ENCODE results near the gene ARHGEF28. TPM values are rescaled to one million over a fixed set of nuclear protein-coding genes. Genes with fewer than 3 reads are reported as not detected.

The ARHGEF28 gene
- total RNA-seq, 1 donor from 2014 or later: 0.93 TPM

DNA sequence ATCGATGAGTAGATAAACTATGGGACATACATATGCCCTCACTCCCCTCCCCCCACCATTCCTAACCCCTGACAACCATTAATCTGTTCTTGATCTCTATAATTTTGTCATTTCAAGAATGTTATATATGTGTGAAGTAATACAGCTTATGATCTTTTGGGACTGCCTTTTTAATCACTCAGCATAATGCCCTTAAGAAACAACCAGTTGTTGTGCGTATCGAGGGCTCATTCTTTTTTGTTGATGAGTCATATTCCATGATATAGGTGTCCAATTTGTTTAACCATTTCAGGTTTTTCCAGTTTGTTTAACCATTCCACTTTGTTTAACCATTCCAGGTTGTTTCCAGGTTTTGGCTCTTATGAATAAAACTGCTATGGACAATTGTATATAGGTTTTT, 75.6 kb downstream of the ARHGEF28 start:
- TF ChIP-seq, protein P1, sequence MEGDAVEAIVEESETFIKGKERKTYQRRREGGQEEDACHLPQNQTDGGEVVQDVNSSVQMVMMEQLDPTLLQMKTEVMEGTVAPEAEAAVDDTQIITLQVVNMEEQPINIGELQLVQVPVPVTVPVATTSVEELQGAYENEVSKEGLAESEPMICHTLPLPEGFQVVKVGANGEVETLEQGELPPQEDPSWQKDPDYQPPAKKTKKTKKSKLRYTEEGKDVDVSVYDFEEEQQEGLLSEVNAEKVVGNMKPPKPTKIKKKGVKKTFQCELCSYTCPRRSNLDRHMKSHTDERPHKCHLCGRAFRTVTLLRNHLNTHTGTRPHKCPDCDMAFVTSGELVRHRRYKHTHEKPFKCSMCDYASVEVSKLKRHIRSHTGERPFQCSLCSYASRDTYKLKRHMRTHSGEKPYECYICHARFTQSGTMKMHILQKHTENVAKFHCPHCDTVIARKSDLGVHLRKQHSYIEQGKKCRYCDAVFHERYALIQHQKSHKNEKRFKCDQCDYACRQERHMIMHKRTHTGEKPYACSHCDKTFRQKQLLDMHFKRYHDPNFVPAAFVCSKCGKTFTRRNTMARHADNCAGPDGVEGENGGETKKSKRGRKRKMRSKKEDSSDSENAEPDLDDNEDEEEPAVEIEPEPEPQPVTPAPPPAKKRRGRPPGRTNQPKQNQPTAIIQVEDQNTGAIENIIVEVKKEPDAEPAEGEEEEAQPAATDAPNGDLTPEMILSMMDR (conservative IDR thresholded peaks at IDR 0.05): no peak
- no peak for DNase-seq (ENCODE audit: low read depth, low spot score)
- Mint-ChIP-seq H3K36me3 (ENCODE audit: low read depth) (no peaks in the 10 kb centered on the region), H3K27me3 (ENCODE audit: low read depth) (peaks cover 12% of the 10 kb centered on the region), H3K27ac (ENCODE audit: unreplicated experiment) (no peak overlapping the region), H3K4me3 (no peak overlapping the region), H3K9me3 (no peaks in the 10 kb centered on the region), H3K4me1 (no peaks in the 10 kb centered on the region)

DNA sequence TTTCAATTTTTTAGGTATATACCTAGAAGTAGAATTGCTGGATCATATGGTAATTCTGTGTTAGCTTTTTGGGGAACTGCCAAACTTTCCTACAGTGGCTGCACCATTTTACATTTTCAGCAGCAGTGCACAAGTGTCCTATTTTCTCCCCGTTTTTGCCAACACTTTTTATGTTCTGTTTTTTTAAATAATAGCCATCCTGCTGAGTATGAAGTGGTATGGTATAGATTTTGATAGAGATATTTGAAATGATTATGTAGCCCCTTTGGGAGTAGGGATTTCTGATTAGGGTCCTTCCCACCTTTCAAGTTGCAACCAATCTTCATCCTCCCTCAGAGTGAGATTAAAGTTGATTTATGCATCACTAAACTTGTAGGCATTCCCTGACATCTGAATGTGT, 76.5 kb downstream of the ARHGEF28 start:
- H3K36me3 Mint-ChIP-seq (ENCODE audit: low read depth): no peaks in the 10 kb centered on the region
- no peaks in the 10 kb centered on the region for H3K4me1 Mint-ChIP-seq
- peaks cover 12% of the 10 kb centered on the region for H3K27me3 Mint-ChIP-seq (ENCODE audit: low read depth)
- no peaks in the 10 kb centered on the region for H3K9me3 Mint-ChIP-seq
- TF ChIP-seq, protein P1 (conservative IDR thresholded peaks at IDR 0.05): no peak
- H3K27ac Mint-ChIP-seq (ENCODE audit: unreplicated experiment): no peak overlapping the region
- no peak for DNase-seq (ENCODE audit: low read depth, low spot score)
- no peak overlapping the region for H3K4me3 Mint-ChIP-seq

DNA sequence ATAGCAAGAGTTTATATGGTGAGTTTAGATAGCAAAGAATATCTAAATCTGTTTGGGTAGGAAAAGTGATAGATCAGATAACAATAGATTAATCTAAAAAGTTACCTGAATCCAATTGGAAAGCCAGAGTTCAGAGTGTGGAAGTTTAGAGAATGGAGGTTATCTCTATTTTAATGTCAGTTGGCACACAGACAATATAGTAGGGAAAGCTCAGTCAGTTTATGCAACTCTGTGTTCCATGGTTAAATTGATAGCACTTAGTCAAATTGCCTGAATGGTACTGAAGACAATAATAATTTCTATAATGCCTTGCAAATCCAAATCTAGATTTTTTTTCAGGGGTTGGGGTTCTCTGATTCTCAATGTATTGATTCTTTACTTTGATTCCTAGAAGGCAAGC, 77.0 kb downstream of the ARHGEF28 start:
- H3K27me3 Mint-ChIP-seq (ENCODE audit: low read depth): peaks cover 12% of the 10 kb centered on the region
- TF ChIP-seq, protein P1 (conservative IDR thresholded peaks at IDR 0.05): no peak
- DNase-seq (ENCODE audit: low read depth, low spot score): no peak
- H3K4me3 Mint-ChIP-seq: no peak overlapping the region
- no peaks in the 10 kb centered on the region for H3K9me3 Mint-ChIP-seq
- no peaks in the 10 kb centered on the region for H3K36me3 Mint-ChIP-seq (ENCODE audit: low read depth)
- no peak overlapping the region for H3K27ac Mint-ChIP-seq (ENCODE audit: unreplicated experiment)
- H3K4me1 Mint-ChIP-seq: no peaks in the 10 kb centered on the region

DNA sequence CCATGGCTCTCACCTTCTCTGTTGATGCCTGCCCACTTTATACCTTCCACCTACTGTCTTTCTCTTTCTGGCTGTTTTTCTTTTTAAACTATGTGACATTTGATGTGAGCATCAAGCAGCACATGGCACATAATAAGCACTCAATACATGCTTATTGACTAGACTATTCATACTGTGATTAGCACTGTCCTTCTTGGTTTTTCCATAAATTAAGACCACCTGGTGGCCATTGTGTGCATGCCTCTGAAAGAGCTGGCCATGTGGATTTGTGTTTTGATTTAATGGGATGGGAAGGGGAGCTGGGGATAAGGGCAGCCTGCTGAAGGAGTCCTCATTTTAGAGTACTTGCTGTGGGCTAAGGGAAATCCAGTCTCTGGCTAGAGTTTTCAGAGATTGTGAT, 79.4 kb downstream of the ARHGEF28 start:
- Mint-ChIP-seq H3K36me3 (ENCODE audit: low read depth) (peaks cover 5% of the 10 kb centered on the region), H3K27me3 (ENCODE audit: low read depth) (peaks cover 4% of the 10 kb centered on the region), H3K4me1 (no peaks in the 10 kb centered on the region), H3K4me3 (no peak overlapping the region), H3K9me3 (peaks cover 8% of the 10 kb centered on the region), H3K27ac (ENCODE audit: unreplicated experiment) (no peak overlapping the region)
- TF ChIP-seq, protein P1 (conservative IDR thresholded peaks at IDR 0.05): peak; percentile 37
- no peak for DNase-seq (ENCODE audit: low read depth, low spot score)

DNA sequence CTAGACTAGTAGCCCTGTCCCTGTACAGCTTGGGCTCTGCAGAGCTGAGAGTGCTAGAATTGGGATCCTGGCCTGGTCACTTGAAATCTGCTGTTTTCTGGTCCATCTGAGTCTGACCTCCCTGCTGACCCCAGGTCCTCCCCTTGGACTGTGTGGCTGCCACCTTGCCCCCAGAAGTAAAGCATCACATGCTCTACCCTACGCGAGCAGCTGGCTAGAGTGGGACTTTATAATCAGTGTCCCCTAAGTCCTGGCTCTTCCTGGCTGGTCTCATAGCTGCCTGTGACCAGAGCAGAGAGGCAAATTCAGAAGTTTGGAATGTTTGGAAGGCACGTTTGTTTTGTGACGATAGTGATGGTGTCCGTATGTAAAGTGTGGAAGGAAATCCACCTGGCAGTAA, 81.0 kb downstream of the ARHGEF28 start:
- TF ChIP-seq, protein P1 (conservative IDR thresholded peaks at IDR 0.05): no peak
- H3K27me3 Mint-ChIP-seq (ENCODE audit: low read depth): peaks cover 4% of the 10 kb centered on the region
- DNase-seq (ENCODE audit: low read depth, low spot score): no peak
- H3K9me3 Mint-ChIP-seq: peaks cover 8% of the 10 kb centered on the region
- no peak overlapping the region for H3K4me3 Mint-ChIP-seq
- no peaks in the 10 kb centered on the region for H3K4me1 Mint-ChIP-seq
- H3K27ac Mint-ChIP-seq (ENCODE audit: unreplicated experiment): no peak overlapping the region
- peaks cover 5% of the 10 kb centered on the region for H3K36me3 Mint-ChIP-seq (ENCODE audit: low read depth)

All from neural crest cell (in vitro differentiated cells).